ENCODE measurements around the gene MBTD1.

GRCh38 chr17:51166198-51166986, 93.5 kb downstream of the MBTD1 start, which contains the start of gene NME2:
- TF ChIP-seq EZH2phosphoT487 (IDR thresholded peaks at IDR 0.05) (no peak), CTCF (IDR thresholded peaks at IDR 0.05) (no peak), EZH2 (IDR thresholded peaks at IDR 0.05) (no peak)

All from neural progenitor cell (in vitro differentiated cells).